HepG2 (cell line): ENCODE data around the gene OR14I1. TPM values are rescaled to one million over a fixed set of nuclear protein-coding genes. Genes with fewer than 3 reads are reported as not detected.

Source experiments
- ATAC-seq: fragments of 200-7000 bp; cut with Tn5 transposase; 3 replicates; pipeline ENCODE4 v1.9.1; 2020; ENCODE audit warnings: mild to moderate bottlenecking, moderate library complexity
- BruUV-seq: library from RNA; stranded (reverse); fragments of 400-500 nt; replicated peaks from 2 replicates; lab custom pipeline; 2021; lab: Mats Ljungman, UMichigan
- CTCF ChIA-PET: fragments of 300-600 bp; formaldehyde crosslinking; extraction: SDS; loops from one replicate; lab custom pipeline; 2021; ENCODE audit warnings: low total read pairs, inconsistent platforms, low intra/inter-chr PET ratio; lab: Yijun Ruan, JAX
- POLR2A ChIA-PET: fragments of 350-600 bp; sonication (Branson Sonifier 250); formaldehyde crosslinking; loops from one replicate; lab custom pipeline; 2020; ENCODE audit warnings: antibody characterized with exemption, inconsistent platforms; lab: Yijun Ruan, JAX
- DNase-seq: peaks from one replicate; pipeline ENCODE4 v3.0.0-alpha.2; 2015; ENCODE audit warnings: low spot score
- FAIRE-seq: peaks from 3 replicates; lab custom pipeline; 2011; peaks lifted over from hg19 to GRCh38; lab: Jason Lieb, UNC
- H2AFZ ChIP-seq: one replicate; pipeline ENCODE4 v1.6.1; 2011; ENCODE audit warnings: low read length, inconsistent platforms
- H3K27ac ChIP-seq: fragments of 300-600 bp; 3 replicates; pipeline ENCODE4 v1.8.0; 2011; ENCODE audit warnings: mixed run types, mild to moderate bottlenecking, mixed read lengths, low read length, inconsistent platforms; ENCODE audit not compliant: insufficient read depth; ENCODE audit errors: extremely low read length
- H3K27me3 ChIP-seq, 2 experiments: fragments of 200-600 bp in 1 of 2; 2 replicates in 1 of 2; 3 replicates in 1 of 2; pipeline versions ENCODE4 v1.6.0 to v1.8.0; 2011; ENCODE audit warnings: low read length in 2 of 2, mild to moderate bottlenecking in 2 of 2, moderate library complexity in 2 of 2, inconsistent platforms in 1 of 2; ENCODE audit not compliant: insufficient read depth in 2 of 2, control insufficient read depth in 1 of 2
- H3K36me3 ChIP-seq, 2 experiments: fragments of 200-600 bp in 1 of 2; replicated peaks in 1 of 2; 2 replicates in 1 of 2; 3 replicates in 1 of 2; pipeline versions ENCODE4 v1.5.1 to v1.8.0; 2011; ENCODE audit warnings: low read length in 2 of 2, inconsistent platforms in 1 of 2; ENCODE audit not compliant: insufficient read depth in 2 of 2, control insufficient read depth in 1 of 2
- H3K4me1 ChIP-seq: 2 replicates; pipeline ENCODE4 v1.5.1; 2012; ENCODE audit warnings: low read length, inconsistent platforms; ENCODE audit not compliant: insufficient read depth
- H3K4me2 ChIP-seq: 2 replicates; pipeline ENCODE4 v1.6.0; 2011; ENCODE audit warnings: low read depth, low read length, inconsistent platforms
- H3K4me3 ChIP-seq, 3 experiments: fragments of 200-600 bp in 1 of 3; sonication (generic), shearing (Covaris generic) in 1 of 3; replicated peaks in 1 of 3; 2 replicates each; pipeline ENCODE4 v1.5.1; 2011 to 2016; ENCODE audit warnings: low read length in 3 of 3, inconsistent platforms in 2 of 3, low read depth in 2 of 3, mild to moderate bottlenecking in 2 of 3, control low read depth in 1 of 3, mixed read lengths in 1 of 3; ENCODE audit not compliant: insufficient read depth in 1 of 3
- H3K79me2 ChIP-seq: one replicate; pipeline ENCODE4 v1.6.1; 2011; ENCODE audit warnings: low read length, inconsistent platforms; ENCODE audit not compliant: insufficient read depth
- H3K9ac ChIP-seq: 2 replicates; pipeline ENCODE4 v1.6.0; 2011; ENCODE audit warnings: mild to moderate bottlenecking, low read depth, low read length, inconsistent platforms; ENCODE audit not compliant: insufficient read depth
- H3K9me3 ChIP-seq: 2 replicates; pipeline ENCODE4 v1.5.1; 2012; ENCODE audit warnings: mild to moderate bottlenecking, low read length
- H4K20me1 ChIP-seq: 2 replicates; pipeline ENCODE4 v1.6.0; 2011; ENCODE audit warnings: inconsistent platforms, mild to moderate bottlenecking, low read length, moderate library complexity; ENCODE audit not compliant: insufficient read depth
- HINFP ChIP-seq: sonication (generic); formaldehyde crosslinking; IDR thresholded peaks from 2 replicates; pipeline ENCODE4 v1.4.0; 2020; ENCODE audit warnings: low read depth, mild to moderate bottlenecking, missing genetic modification reagents
- NFRKB ChIP-seq: fragments of 450-650 bp; IDR thresholded peaks from 2 replicates; pipeline ENCODE4 v1.6.1; 2017
- NR0B2 ChIP-seq: sonication (generic); formaldehyde crosslinking; IDR thresholded peaks from 2 replicates; pipeline ENCODE4 v1.4.0; 2020; ENCODE audit warnings: mild to moderate bottlenecking, missing genetic modification reagents
- ZBTB20 ChIP-seq: sonication (generic); formaldehyde crosslinking; IDR thresholded peaks from 2 replicates; pipeline ENCODE4 v1.8.1; 2023; ENCODE audit warnings: missing genetic modification reagents, low read depth, mild to moderate bottlenecking, borderline replicate concordance
- ZNF136 ChIP-seq: sonication (generic); formaldehyde crosslinking; IDR thresholded peaks from 2 replicates; pipeline ENCODE4 v1.8.1; 2022; ENCODE audit warnings: low read depth, mild to moderate bottlenecking, moderate library complexity, missing genetic modification reagents
- ZNF234 ChIP-seq: sonication (generic); formaldehyde crosslinking; conservative IDR thresholded peaks from 2 replicates; pipeline ENCODE4 v1.5.1; 2020; ENCODE audit warnings: mild to moderate bottlenecking, missing genetic modification reagents
- WGBS: methylation state at CpG from one replicate; pipeline ENCODE4 v1.1.6; 2017; ENCODE audit warnings: low lambda C conversion rate; 5-methylcytosine and 5-hydroxymethylcytosine counted together
- in situ Hi-C: cut with HindIII; loops from 2 replicates; pipeline ENCODE4 v1.10.0; 2017; ENCODE audit warnings: low pct_unique_long_range_greater_than_20kb; ENCODE audit not compliant: extremely low pct_ligation_motif_present
- intact Hi-C: fragments of 100-400 bp; cut with micrococcal nuclease; formaldehyde crosslinking; loops from one replicate; pipeline ENCODE4 v1.10.0; 2022; ENCODE audit not compliant: unreplicated experiment
- polyA plus RNA-seq, 8 experiments: library from polyadenylated mRNA; depleted of rRNA in 3 of 8; stranded (reverse) in 7 of 8; unstranded in 1 of 8; fragments of >200 nt; fragmentation: Illumina TruSeq in 4 of 8; extraction: Trizol in 4 of 8; gene quantifications; 2 replicates each; pipeline versions ENCODE4 v1.2.1 to v1.2.3, GENCODE V29; 2011 to 2016; ENCODE audit warnings: low read depth in 4 of 8, missing spikeins in 1 of 8, mixed read lengths in 1 of 8; ENCODE audit not compliant: insufficient read depth in 1 of 8
- total RNA-seq, 5 experiments: library from RNA; depleted of rRNA; stranded (reverse); fragments of >200 nt; fragmentation: Illumina TruSeq; extraction: Trizol; gene quantifications; 2 replicates each; pipeline ENCODE4 v1.2.3, GENCODE V29; 2016; ENCODE audit warnings: low read depth in 1 of 5

The OR14I1 gene
- total and polyA plus RNA-seq, 2 of the 13 experiments (the other 11 are each of a cell fraction or from before 2014, with no cell fraction given) = not detected

GRCh38 chr1:248695451-248696132, 7.0 kb downstream of the OR14I1 start:
- no peaks in the 10 kb centered on the region for H3K9me3 ChIP-seq
- no peak overlapping the region for H3K27ac ChIP-seq
- in situ Hi-C loops = loop anchor here (10.0 kb wide), 1 partner anchor 71 kb away; no protein-coding TSS in a partner anchor
- H3K36me3 ChIP-seq = no peaks in the 10 kb centered on the region
- no peak for ATAC-seq
- TF ChIP-seq ZNF136 (CRISPR knock-in tag) = no peak
- TF ChIP-seq HINFP (CRISPR knock-in tag) = no peak
- no peak for TF ChIP-seq ZNF234 (CRISPR knock-in tag)
- TF ChIP-seq NFRKB = no peak
- no peak for TF ChIP-seq NR0B2 (CRISPR knock-in tag)
- TF ChIP-seq ZBTB20 (CRISPR knock-in tag) = no peak
- WGBS = 54% methylated on average over 13 of the region's 13 CpGs
- intact Hi-C loops = loop anchor here (1.0 to 5.0 kb wide), 3 partner anchors 97 to 143 kb away; partner anchors contain the start of gene ZNF672
- H2AFZ ChIP-seq = no peak overlapping the region
- no peaks in the 10 kb centered on the region for H3K4me1 ChIP-seq
- DNase-seq = no peak
- no peak overlapping the region for H3K4me2 ChIP-seq
- BruUV-seq = no TSS peak
- no peaks in the 10 kb centered on the region for H4K20me1 ChIP-seq
- no peak overlapping the region for H3K4me3 ChIP-seq
- POLR2A ChIA-PET = no interaction called here
- no peaks in the 10 kb centered on the region for H3K79me2 ChIP-seq
- FAIRE-seq = no peak
- CTCF ChIA-PET = interaction anchor here (4.3 kb wide), 1 partner anchor 110 kb away, joined by 40 read pairs; no protein-coding TSS in a partner anchor
- no peaks in the 10 kb centered on the region for H3K27me3 ChIP-seq
- H3K9ac ChIP-seq = no peak overlapping the region
